GM12875 (cell line): ENCODE data around the gene CADM1.

ENCODE experiments used
- H3K4me3 ChIP-seq: one replicate; pipeline ENCODE4 v1.5.1; 2011; ENCODE audit warnings: low read depth, low read length, control low read depth
- CTCF ChIP-seq: IDR thresholded peaks from 2 replicates; pipeline ENCODE4 v1.5.1; 2011; ENCODE audit warnings: low read depth, mild to moderate bottlenecking, control low read depth, inconsistent platforms, low read length, moderate library complexity, borderline replicate concordance; ENCODE audit not compliant: insufficient read depth

CADM1 gene

GRCh38 chr11:115378557-115378956 lies 125.7 kb downstream of the CADM1 start:
- TF ChIP-seq CTCF, result no peak
- H3K4me3 ChIP-seq, result no peak overlapping the region

- H3K4me3 ChIP-seq, result no peak overlapping the region
- no peak for TF ChIP-seq CTCF
Observed at GRCh38 chr11:115377882-115378296, 126.3 kb downstream of the CADM1 start.

GRCh38 chr11:115368616-115369015 lies 135.6 kb downstream of the CADM1 start:
- no peak for TF ChIP-seq CTCF
- H3K4me3 ChIP-seq, result no peak overlapping the region

- no peak overlapping the region for H3K4me3 ChIP-seq
- no peak for TF ChIP-seq CTCF
Observed at GRCh38 chr11:115366826-115367225, 137.4 kb downstream of the CADM1 start.

GRCh38 chr11:115365907-115366306 lies 138.3 kb downstream of the CADM1 start:
- TF ChIP-seq CTCF, result no peak
- no peak overlapping the region for H3K4me3 ChIP-seq

GRCh38 chr11:115364896-115365295 lies 139.3 kb downstream of the CADM1 start:
- TF ChIP-seq CTCF, result no peak
- H3K4me3 ChIP-seq, result no peak overlapping the region

GRCh38 chr11:115363921-115364320 lies 140.3 kb downstream of the CADM1 start:
- no peak overlapping the region for H3K4me3 ChIP-seq
- TF ChIP-seq CTCF, result no peak
